ENCODE results near the gene POM121L2.

GRCh38 chr6:27286141-27286540, 25.9 kb downstream of the POM121L2 start:
- TF ChIP-seq CTCF (IDR thresholded peaks at IDR 0.05) (no peak), POLR2A (IDR thresholded peaks at IDR 0.05) (no peak)

Data from adrenal gland (tissue), 5 donors.